HepG2 (cell line): Measurements from ENCODE around the gene FAM89B. TPM values are rescaled to one million over a fixed set of nuclear protein-coding genes. Genes with fewer than 3 reads are reported as not detected.

Experiments
- HCFC1 ChIP-seq: fragments of 150-350 bp; IDR thresholded peaks from 2 replicates; pipeline ENCODE4 v1.6.1; 2014; ENCODE audit warnings: low read depth, low read length
- HIVEP1 ChIP-seq: sonication (generic); formaldehyde crosslinking; IDR thresholded peaks from 2 replicates; pipeline ENCODE4 v1.4.0; 2020; ENCODE audit warnings: mild to moderate bottlenecking, missing genetic modification reagents
- RBM39 ChIP-seq: fragments of 200-400 bp; formaldehyde crosslinking; IDR thresholded peaks from one replicate; pipeline ENCODE4 v1.6.1; 2018; ENCODE audit warnings: antibody characterized with exemption, mild to moderate bottlenecking, low read depth, low read length; ENCODE audit not compliant: poor library complexity, severe bottlenecking
- RERE ChIP-seq: IDR thresholded peaks from 2 replicates; pipeline ENCODE4 v1.6.1; 2016; ENCODE audit warnings: low read depth, missing genetic modification reagents, missing compliant biosample characterization
- ZNF275 ChIP-seq: sonication (generic); formaldehyde crosslinking; IDR thresholded peaks from 2 replicates; pipeline ENCODE4 v1.8.0; 2022; ENCODE audit warnings: missing genetic modification reagents, mild to moderate bottlenecking, inconsistent platforms, borderline replicate concordance
- ZNF709 ChIP-seq: sonication (generic); formaldehyde crosslinking; IDR thresholded peaks from 2 replicates; pipeline ENCODE4 v1.5.0; 2020; ENCODE audit warnings: mild to moderate bottlenecking, missing genetic modification reagents
- polyA plus RNA-seq, 8 experiments: library from polyadenylated mRNA; depleted of rRNA in 3 of 8; stranded (reverse) in 7 of 8; unstranded in 1 of 8; fragments of >200 nt; fragmentation: Illumina TruSeq in 4 of 8; extraction: Trizol in 4 of 8; gene quantifications; 2 replicates each; pipeline versions ENCODE4 v1.2.1 to v1.2.3, GENCODE V29; 2011 to 2016; ENCODE audit warnings: low read depth in 4 of 8, missing spikeins in 1 of 8, mixed read lengths in 1 of 8; ENCODE audit not compliant: insufficient read depth in 1 of 8
- total RNA-seq, 5 experiments: library from RNA; depleted of rRNA; stranded (reverse); fragments of >200 nt; fragmentation: Illumina TruSeq; extraction: Trizol; gene quantifications; 2 replicates each; pipeline ENCODE4 v1.2.3, GENCODE V29; 2016; ENCODE audit warnings: low read depth in 1 of 5
- TF ChIP-seq, protein P1 (sequence below): sonication (generic); formaldehyde crosslinking; IDR thresholded peaks from 2 replicates; pipeline ENCODE4 v1.4.0; 2020; ENCODE audit warnings: missing genetic modification reagents, borderline replicate concordance
- TF ChIP-seq, protein P2 (sequence below): sonication (generic); formaldehyde crosslinking; IDR thresholded peaks from 2 replicates; pipeline ENCODE4 v1.4.0; 2020; ENCODE audit warnings: missing genetic modification reagents, mild to moderate bottlenecking, borderline replicate concordance
- TF ChIP-seq, protein P3 (sequence below): sonication (generic); formaldehyde crosslinking; IDR thresholded peaks from 2 replicates; pipeline ENCODE4 v1.8.1; 2023; ENCODE audit warnings: mild to moderate bottlenecking, inconsistent platforms, moderate library complexity, missing genetic modification reagents, borderline replicate concordance
- TF ChIP-seq, protein P4 (sequence below): conservative IDR thresholded peaks from 2 replicates; pipeline ENCODE4 v1.6.1; 2018; ENCODE audit warnings: missing genetic modification reagents

Gene FAM89B
- total and polyA plus RNA-seq, 2 of the 13 experiments (the other 11 are each of a cell fraction or from before 2014, with no cell fraction given), result 5.7 to 8.0 TPM

GRCh38 chr11:65615229-65615949 lies 43.1 kb downstream of the FAM89B start, which contains the start of gene PCNX3 (continued):
- TF ChIP-seq, protein P1, sequence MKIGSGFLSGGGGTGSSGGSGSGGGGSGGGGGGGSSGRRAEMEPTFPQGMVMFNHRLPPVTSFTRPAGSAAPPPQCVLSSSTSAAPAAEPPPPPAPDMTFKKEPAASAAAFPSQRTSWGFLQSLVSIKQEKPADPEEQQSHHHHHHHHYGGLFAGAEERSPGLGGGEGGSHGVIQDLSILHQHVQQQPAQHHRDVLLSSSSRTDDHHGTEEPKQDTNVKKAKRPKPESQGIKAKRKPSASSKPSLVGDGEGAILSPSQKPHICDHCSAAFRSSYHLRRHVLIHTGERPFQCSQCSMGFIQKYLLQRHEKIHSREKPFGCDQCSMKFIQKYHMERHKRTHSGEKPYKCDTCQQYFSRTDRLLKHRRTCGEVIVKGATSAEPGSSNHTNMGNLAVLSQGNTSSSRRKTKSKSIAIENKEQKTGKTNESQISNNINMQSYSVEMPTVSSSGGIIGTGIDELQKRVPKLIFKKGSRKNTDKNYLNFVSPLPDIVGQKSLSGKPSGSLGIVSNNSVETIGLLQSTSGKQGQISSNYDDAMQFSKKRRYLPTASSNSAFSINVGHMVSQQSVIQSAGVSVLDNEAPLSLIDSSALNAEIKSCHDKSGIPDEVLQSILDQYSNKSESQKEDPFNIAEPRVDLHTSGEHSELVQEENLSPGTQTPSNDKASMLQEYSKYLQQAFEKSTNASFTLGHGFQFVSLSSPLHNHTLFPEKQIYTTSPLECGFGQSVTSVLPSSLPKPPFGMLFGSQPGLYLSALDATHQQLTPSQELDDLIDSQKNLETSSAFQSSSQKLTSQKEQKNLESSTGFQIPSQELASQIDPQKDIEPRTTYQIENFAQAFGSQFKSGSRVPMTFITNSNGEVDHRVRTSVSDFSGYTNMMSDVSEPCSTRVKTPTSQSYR (CRISPR knock-in tag), result no peak
- no peak for TF ChIP-seq ZNF709 (CRISPR knock-in tag)
- TF ChIP-seq RERE (CRISPR knock-in tag), result no peak
- no peak for TF ChIP-seq ZNF275 (CRISPR knock-in tag)
- TF ChIP-seq RBM39, result no peak
- TF ChIP-seq, protein P2, sequence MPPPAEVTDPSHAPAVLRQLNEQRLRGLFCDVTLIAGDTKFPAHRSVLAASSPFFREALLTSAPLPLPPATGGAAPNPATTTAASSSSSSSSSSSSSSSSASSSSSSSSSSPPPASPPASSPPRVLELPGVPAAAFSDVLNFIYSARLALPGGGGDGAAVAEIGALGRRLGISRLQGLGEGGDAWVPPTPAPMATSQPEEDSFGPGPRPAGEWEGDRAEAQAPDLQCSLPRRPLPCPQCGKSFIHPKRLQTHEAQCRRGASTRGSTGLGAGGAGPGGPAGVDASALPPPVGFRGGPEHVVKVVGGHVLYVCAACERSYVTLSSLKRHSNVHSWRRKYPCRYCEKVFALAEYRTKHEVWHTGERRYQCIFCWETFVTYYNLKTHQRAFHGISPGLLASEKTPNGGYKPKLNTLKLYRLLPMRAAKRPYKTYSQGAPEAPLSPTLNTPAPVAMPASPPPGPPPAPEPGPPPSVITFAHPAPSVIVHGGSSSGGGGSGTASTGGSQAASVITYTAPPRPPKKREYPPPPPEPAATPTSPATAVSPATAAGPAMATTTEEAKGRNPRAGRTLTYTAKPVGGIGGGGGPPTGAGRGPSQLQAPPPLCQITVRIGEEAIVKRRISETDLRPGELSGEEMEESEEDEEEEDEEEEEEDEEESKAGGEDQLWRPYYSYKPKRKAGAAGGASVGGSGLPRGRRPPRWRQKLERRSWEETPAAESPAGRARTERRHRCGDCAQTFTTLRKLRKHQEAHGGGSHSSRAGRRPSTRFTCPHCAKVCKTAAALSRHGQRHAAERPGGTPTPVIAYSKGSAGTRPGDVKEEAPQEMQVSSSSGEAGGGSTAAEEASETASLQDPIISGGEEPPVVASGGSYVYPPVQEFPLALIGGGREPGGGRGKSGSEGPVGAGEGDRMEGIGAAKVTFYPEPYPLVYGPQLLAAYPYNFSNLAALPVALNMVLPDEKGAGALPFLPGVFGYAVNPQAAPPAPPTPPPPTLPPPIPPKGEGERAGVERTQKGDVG (CRISPR knock-in tag), result no peak
- peak; percentile 82 for TF ChIP-seq HCFC1
- TF ChIP-seq HIVEP1 (CRISPR knock-in tag), result no peak
- TF ChIP-seq, protein P3, sequence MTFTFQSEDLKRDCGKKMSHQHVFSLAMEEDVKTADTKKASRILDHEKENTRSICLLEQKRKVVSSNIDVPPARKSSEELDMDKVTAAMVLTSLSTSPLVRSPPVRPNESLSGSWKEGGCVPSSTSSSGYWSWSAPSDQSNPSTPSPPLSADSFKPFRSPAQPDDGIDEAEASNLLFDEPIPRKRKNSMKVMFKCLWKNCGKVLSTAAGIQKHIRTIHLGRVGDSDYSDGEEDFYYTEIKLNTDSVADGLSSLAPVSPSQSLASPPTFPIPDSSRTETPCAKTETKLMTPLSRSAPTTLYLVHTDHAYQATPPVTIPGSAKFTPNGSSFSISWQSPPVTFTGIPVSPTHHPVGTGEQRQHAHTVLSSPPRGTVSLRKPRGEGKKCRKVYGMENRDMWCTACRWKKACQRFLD (CRISPR knock-in tag), result 0 out of 2 replicates have a peak, but pooled peaks have one; percentile 26
- TF ChIP-seq, protein P4, sequence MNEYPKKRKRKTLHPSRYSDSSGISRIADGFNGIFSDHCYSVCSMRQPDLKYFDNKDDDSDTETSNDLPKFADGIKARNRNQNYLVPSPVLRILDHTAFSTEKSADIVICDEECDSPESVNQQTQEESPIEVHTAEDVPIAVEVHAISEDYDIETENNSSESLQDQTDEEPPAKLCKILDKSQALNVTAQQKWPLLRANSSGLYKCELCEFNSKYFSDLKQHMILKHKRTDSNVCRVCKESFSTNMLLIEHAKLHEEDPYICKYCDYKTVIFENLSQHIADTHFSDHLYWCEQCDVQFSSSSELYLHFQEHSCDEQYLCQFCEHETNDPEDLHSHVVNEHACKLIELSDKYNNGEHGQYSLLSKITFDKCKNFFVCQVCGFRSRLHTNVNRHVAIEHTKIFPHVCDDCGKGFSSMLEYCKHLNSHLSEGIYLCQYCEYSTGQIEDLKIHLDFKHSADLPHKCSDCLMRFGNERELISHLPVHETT (CRISPR knock-in tag), result peak; percentile 92
